CD4-positive, alpha-beta T cell treated with Interleukin-6 at 100 ng/mL for 8 hours (primary cell): ENCODE measurements around the gene RCL1.
"Not testable (repeated sequence)": the region's sequence is repeated elsewhere in the genome, so short reads cannot be mapped to it uniquely, and the experiment has no call there.

ENCODE experiments used
- DNase-seq: peaks from one replicate; pipeline ENCODE4 v3.0.0-alpha.2; 2020; ENCODE audit warnings: mixed read lengths, low spot score

Gene RCL1

GRCh38 chr9:4792572-4793458 lies at the start of gene RCL1:
TSS of gene RCL1 (plus strand) at chr9:4792944. CDS start at chr9:4793092, 148 bp downstream.
- DNase-seq, result peak; percentile 94

GRCh38 chr9:4743131-4743875 lies 49.4 kb upstream of the RCL1 start:
- no peak for DNase-seq

GRCh38 chr9:4746278-4747030 lies 46.3 kb upstream of the RCL1 start:
- no peak for DNase-seq

GRCh38 chr9:4748612-4749011 lies 44.1 kb upstream of the RCL1 start:
- DNase-seq, result no peak

- DNase-seq, result peak; percentile 35
Measured at GRCh38 chr9:4750023-4750673, 42.6 kb upstream of the RCL1 start.

GRCh38 chr9:4754530-4754929 lies 38.2 kb upstream of the RCL1 start:
- DNase-seq, result not testable (repeated sequence)

GRCh38 chr9:4755026-4755609 lies 37.6 kb upstream of the RCL1 start:
- no peak for DNase-seq

GRCh38 chr9:4756420-4756819 lies 36.3 kb upstream of the RCL1 start:
- no peak for DNase-seq

- no peak for DNase-seq
Measured at GRCh38 chr9:4760122-4760521, 32.6 kb upstream of the RCL1 start.

- DNase-seq, result peak; percentile 83
Measured at GRCh38 chr9:4762108-4762885, 30.4 kb upstream of the RCL1 start.

- DNase-seq, result no peak
Measured at GRCh38 chr9:4762886-4763541, 29.7 kb upstream of the RCL1 start.

- no peak for DNase-seq
Measured at GRCh38 chr9:4764033-4764432, 28.7 kb upstream of the RCL1 start.

GRCh38 chr9:4768681-4769080 lies 24.1 kb upstream of the RCL1 start:
- no peak for DNase-seq

- DNase-seq, result no peak
Measured at GRCh38 chr9:4769321-4770080, 23.2 kb upstream of the RCL1 start.

GRCh38 chr9:4771788-4772187 lies 21.0 kb upstream of the RCL1 start:
- DNase-seq, result no peak

GRCh38 chr9:4774209-4774608 lies 18.5 kb upstream of the RCL1 start:
- DNase-seq, result no peak

- not testable (repeated sequence) for DNase-seq
Measured at GRCh38 chr9:4774958-4775357, 17.8 kb upstream of the RCL1 start.

GRCh38 chr9:4780651-4781050 lies 12.1 kb upstream of the RCL1 start:
- no peak for DNase-seq

- no peak for DNase-seq
Measured at GRCh38 chr9:4781408-4781807, 11.3 kb upstream of the RCL1 start.
